Activated naive CD4-positive, alpha-beta T cell treated with anti-CD3 and anti-CD28 coated beads, Interleukin-2, amount 50 U/mL, for 72 hours (primary cell): ENCODE results near the gene CNTLN. TPM values are rescaled to one million over a fixed set of nuclear protein-coding genes. Genes with fewer than 3 reads are reported as not detected.
"Not testable (repeated sequence)": the region's sequence is repeated elsewhere in the genome, so short reads cannot be mapped to it uniquely, and the experiment has no call there.

Experiments used
- ATAC-seq, 2 donors: fragments of 150-1000 bp; cut with Tn5 transposase; 2 replicates each; pipeline ENCODE4 v1.10.0; 2021; ENCODE audit warnings: mild to moderate bottlenecking in 2 of 2, moderate library complexity in 2 of 2
- DNase-seq, 2 donors: peaks; one replicate each; pipeline ENCODE4 v3.0.0; 2021 to 2022; ENCODE audit warnings: low spot score in 2 of 2
- H3K27ac Mint-ChIP-seq, 2 donors: one replicate each; pipeline ENCODE4 v1.8.0; 2022; ENCODE audit warnings: mild to moderate bottlenecking in 2 of 2, mixed read lengths in 2 of 2
- H3K36me3 Mint-ChIP-seq, 2 donors: one replicate each; pipeline ENCODE4 v1.8.0; 2022; ENCODE audit warnings: mixed read lengths in 2 of 2
- H3K9me3 Mint-ChIP-seq, 2 donors: one replicate each; pipeline ENCODE4 v1.8.0; 2022; ENCODE audit warnings: mixed read lengths in 2 of 2
- total RNA-seq, 2 donors: library from RNA; stranded (reverse); gene quantifications; one replicate each; pipeline ENCODE4 v1.2.3, GENCODE V29; 2022

Gene CNTLN
- total RNA-seq, 2 donors from 2014 or later, result 0.75 to 0.91 TPM

DNA sequence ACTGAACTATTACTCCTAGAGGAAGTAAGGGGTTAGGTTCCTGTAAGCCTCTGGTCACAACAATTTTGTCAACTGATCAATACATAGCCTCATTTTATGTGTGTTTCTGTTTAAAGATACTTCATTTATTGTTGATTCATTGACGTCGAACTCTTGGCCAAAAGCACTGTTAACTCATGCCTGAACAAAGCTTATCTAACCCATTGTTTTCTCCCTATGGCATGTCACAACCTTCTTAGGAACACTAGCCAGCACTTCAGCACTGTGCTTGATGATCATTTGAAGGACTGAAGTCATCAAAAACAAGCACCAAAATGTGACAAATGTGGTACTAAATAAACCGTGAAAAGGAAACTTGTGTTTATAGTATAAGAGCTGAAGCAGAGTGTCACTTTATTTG is 13.5 kb downstream of the CNTLN start:
- ATAC-seq (no peak), DNase-seq (no peak)
- no peak overlapping the region for H3K27ac Mint-ChIP-seq
- H3K36me3 Mint-ChIP-seq, result peaks cover 0 to 17% of the 10 kb centered on the region in 2 donors
- peaks cover 26 to 32% of the 10 kb centered on the region in 2 donors for H3K9me3 Mint-ChIP-seq

DNA sequence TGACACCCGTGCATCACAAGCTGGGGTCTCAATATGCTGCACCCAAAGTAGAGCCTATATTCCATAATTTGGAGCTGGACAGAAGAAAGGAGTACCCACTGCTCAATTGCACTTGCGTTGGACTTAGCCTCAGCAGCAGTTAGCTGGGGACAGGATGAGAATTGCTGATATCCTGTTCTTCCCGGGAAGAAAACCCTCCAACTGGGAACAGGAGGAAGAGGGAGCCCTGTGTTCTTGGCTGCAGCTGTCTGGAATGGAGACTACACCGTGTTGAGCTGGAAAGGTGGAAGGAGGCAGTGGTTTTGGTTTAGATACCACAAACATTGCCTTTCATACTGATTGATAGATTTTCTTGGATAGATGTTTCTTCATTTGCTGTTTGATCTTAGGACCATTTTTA is 24.6 kb downstream of the CNTLN start:
- DNase-seq (no peak), ATAC-seq (no peak)
- peaks cover 4 to 6% of the 10 kb centered on the region in 2 donors for H3K9me3 Mint-ChIP-seq
- no peak overlapping the region for H3K27ac Mint-ChIP-seq
- H3K36me3 Mint-ChIP-seq, result no peaks in the 10 kb centered on the region

DNA sequence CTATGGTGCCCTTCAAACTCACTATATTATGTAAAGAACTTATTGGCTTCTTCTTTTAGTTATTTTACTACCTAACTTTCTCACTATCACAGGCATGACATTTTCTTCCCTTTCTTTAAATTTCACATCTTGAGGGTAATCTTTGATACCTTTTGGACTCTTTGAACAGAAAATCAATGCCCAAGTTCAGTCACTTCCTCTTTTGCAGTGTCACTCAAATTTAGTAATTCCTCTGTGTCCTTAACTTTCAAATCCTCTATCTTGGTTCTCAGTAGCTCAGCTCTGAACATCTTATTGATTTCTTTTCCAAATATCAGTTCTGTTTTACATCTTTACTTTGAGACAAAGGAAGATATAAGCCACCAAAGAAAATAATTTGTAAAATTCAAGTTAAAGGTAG is 25.5 kb downstream of the CNTLN start:
- ATAC-seq (no peak), DNase-seq (no peak)
- Mint-ChIP-seq H3K36me3 (no peaks in the 10 kb centered on the region), H3K27ac (no peak overlapping the region), H3K9me3 (peaks cover 6 to 7% of the 10 kb centered on the region in 2 donors)

DNA sequence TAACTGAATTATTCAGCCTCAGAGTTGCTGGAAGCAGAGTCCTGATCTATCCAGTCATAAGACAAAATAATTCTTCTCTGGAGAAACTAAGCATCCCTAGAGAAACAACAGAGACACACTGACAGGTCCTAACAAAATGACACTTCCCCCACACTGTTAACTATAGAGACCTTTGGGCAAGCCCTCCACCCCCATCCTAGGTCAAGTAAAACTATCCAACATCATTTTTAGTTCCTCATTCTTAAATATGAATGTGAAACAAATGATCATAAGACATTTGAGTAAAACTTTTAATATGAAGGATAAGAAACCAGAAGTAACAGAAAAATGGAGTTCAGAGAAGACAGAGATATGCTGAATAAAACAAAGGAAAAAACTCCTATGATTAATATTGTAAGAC is 30.9 kb downstream of the CNTLN start:
- Mint-ChIP-seq H3K9me3 (peaks cover 13 to 14% of the 10 kb centered on the region in 2 donors), H3K27ac (peak overlapping the region in 1 of 2 donors; percentile 46)
- DNase-seq, result no peak

DNA sequence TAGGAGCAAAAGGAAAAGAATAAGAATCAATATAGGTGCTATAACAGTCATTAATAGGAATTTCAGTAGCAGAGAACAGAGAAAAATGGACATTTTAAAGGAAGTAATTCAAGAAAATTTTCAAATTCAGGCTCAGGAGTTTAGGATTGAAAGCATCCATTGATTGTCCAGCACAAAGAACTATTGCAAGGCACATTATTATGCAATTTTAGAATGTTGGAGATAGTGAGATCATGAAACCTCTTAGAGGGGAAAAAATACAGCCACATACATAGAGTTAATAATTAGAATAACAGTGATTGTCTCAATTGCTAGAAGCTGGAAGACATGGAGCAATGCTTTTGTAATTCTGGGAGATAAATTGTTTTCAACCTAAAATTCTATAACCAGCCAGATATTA is 31.5 kb downstream of the CNTLN start:
- DNase-seq (no peak), ATAC-seq (no peak)
- H3K9me3 Mint-ChIP-seq, result peaks cover 14 to 17% of the 10 kb centered on the region in 2 donors
- H3K27ac Mint-ChIP-seq, result no peak overlapping the region
- H3K36me3 Mint-ChIP-seq, result no peaks in the 10 kb centered on the region

More for the DNA sequence above, 30.9 kb downstream of the CNTLN start:
- no peaks in the 10 kb centered on the region for H3K36me3 Mint-ChIP-seq
- ATAC-seq, result no peak

DNA sequence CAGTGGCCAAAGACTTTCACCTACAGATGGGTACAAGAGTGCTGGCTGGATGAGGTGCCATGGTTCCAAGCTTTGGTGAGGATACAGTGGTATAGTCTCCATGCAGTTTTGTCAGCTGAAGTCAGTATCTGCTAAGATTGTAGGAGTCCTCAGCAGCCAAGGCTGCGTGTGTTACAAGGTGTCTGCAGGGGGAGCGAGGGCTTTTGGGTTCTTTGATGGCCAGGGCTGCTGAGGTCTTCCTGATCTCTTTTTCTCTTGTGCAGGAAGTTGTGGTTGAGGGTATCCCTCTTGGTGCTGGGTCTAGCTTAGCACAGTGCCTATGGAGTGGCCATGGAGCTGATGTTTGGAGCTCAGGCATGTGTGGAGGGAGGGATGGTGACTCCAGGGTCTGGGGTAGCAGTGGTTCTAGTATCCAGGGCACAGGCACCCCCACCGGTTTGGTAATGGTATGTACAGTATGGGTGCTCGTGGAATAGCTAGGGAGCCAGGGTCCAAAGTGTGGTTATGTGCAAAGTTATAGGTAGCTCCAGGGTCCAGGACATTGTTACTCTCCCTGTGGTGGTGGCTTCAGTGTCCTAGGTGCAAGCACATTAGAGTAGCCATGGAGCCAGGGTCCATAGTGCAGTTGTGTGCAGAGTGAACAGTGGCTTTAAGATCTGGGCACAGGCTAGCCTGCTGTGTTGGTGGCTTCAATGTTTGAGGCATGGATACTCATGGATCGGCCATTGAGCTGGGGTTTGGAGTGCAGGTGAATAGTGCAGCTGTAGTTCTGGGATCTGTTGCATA is 36.7 kb downstream of the CNTLN start:
- peaks cover 3 to 27% of the 10 kb centered on the region in 2 donors for H3K9me3 Mint-ChIP-seq
- H3K27ac Mint-ChIP-seq, result no peak overlapping the region
- no peaks in the 10 kb centered on the region for H3K36me3 Mint-ChIP-seq
- no peak for ATAC-seq
- no peak for DNase-seq

DNA sequence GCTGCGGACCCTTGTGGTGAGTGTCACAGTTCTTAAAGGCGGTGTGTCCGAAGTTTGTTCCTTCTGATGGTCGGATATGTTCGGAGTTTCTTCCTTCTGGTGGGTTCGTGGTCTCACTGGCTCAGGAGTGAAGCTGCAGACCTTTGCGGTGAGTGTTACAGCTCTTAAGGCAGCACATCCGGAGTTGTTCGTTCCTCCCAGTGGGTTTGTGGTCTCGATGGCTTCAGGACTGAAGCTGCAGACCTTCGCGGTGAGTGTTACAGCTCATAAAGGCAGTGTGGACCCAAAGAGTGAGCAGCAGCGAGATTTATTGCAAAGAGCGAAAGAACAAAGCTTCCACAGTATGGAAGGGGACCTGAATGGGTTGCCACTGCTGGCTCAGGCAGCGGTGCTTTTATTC is 42.7 kb downstream of the CNTLN start:
- ATAC-seq, H3K27ac Mint-ChIP-seq, DNase-seq: not testable (repeated sequence)
- Mint-ChIP-seq H3K9me3 (peaks cover 12 to 13% of the 10 kb centered on the region in 2 donors), H3K36me3 (peaks cover 12 to 13% of the 10 kb centered on the region in 2 donors)

DNA sequence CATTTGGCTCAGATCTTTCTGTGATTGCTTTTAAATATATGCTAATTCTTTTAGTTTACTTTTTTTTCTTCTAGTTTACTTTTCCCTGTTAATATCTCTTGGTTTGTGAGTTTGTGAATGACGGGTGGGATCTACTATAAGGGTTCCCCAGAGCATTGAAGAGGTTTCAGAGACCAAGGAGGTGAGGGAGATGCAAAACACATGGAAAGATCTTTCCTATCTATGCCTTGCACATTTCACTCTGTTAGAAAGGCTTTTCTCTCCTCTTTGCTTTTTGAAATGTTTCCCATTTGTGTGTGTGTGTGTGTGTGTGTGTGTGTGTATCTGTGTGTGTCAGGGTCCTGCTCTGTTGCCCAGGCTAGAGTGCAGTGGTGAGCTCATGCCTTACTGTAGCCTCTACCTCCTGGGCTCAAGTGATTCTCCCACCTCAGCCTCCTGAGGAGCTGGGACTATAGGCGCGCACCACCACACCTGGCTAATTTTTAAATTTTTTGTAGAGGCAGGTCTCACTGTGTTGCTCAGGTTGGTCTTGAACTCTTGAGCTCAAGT is 50.7 kb downstream of the CNTLN start:
- Mint-ChIP-seq H3K27ac (no peak overlapping the region), H3K36me3 (no peaks in the 10 kb centered on the region), H3K9me3 (peaks cover 9 to 22% of the 10 kb centered on the region in 2 donors)
- DNase-seq (no peak), ATAC-seq (no peak)

DNA sequence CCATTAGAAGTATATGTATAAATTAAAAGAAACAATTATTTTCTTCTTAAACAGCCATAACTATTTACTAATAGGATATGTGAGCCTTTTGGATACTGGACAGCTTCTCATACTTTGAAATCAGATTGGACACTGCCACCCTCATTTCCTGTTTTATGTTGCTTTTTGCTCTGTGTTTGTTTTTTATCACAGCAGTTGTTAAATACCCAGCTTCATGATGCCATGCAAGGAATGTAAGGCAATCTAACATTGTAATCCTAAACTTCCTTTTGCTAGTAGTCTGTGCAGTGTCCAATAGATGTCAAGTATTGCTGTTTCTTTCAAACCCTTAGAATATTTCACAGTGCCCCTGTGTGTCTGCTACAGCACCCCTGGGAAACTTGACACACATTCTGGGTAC is 56.2 kb downstream of the CNTLN start:
- H3K9me3 Mint-ChIP-seq, result peaks cover 0 to 4% of the 10 kb centered on the region in 2 donors
- no peak overlapping the region for H3K27ac Mint-ChIP-seq
- no peaks in the 10 kb centered on the region for H3K36me3 Mint-ChIP-seq
- DNase-seq (no peak), ATAC-seq (no peak)

DNA sequence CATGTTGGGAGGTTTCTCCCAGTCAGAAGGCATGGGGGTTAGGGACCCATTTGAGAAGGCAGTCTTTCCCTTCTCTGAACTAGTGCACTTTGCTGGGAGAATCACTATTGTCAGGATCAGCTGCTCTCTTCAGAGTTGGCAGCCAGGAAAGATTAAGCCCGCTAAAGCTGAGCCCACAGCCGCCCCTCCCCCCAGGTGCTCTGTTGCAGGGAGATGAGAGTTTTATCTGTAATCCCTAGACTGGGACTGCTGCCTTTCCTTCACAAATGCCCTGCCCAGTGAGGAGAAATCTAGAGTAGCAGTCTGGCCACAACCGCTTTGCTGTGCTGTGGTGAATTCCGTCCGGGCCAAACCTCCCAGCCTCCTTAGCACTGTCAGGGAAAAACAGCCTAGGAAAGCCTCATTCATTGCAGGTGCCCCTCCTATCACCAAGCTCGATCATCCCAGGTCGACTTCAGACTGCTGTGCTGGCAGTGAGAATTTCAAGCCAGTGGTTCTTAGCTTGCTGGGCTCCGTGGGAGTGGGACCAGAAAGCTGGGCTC is 69.8 kb downstream of the CNTLN start:
- Mint-ChIP-seq H3K27ac (no peak overlapping the region), H3K9me3 (peaks cover 29 to 35% of the 10 kb centered on the region in 2 donors), H3K36me3 (no peaks in the 10 kb centered on the region)
- DNase-seq, result no peak
- no peak for ATAC-seq

DNA sequence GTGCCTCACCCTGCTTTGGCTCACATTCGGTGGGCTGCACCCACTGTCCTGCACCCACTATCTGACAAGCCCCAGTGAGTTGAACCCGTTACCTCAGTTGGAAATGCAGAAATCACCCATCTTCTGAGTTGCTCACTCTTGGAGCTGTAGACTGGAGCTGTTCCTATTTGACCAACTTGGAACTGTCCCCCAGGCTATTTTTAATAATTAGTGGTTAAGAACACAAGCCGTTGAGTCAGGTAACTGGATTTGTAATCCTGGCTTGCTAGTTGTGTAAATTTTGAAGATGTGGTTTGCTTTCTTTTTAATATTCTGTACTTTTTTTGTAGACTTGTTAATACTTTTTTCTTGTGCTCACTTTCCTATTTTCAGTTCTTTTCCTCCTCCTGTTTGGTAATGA is 81.2 kb downstream of the CNTLN start:
- DNase-seq (no peak), ATAC-seq (no peak)
- Mint-ChIP-seq H3K27ac (no peak overlapping the region), H3K36me3 (peaks cover 0 to 16% of the 10 kb centered on the region in 2 donors), H3K9me3 (peaks cover 15 to 16% of the 10 kb centered on the region in 2 donors)

DNA sequence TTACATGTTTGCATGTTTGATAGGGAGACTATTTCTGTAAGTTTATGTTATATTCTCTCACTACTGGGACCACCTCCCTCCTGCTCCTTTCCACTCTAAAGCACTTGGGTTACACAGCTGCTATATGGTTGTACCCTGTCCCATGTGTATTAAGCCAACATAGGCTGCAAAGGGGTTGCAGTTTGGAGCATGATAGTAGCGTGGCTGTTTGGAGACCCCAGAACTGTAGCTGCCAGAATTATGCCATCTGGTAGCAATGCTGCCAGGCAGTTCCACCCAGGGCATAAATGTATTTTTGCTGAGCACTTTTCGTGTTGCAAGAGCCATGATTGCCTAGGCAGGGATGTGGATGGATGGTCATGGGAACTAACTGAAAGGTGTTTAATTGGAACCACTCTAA is 81.8 kb downstream of the CNTLN start:
- DNase-seq (no peak), ATAC-seq (no peak)
- Mint-ChIP-seq H3K36me3 (peaks cover 0 to 16% of the 10 kb centered on the region in 2 donors), H3K9me3 (peaks cover 15 to 16% of the 10 kb centered on the region in 2 donors), H3K27ac (no peak overlapping the region)

DNA sequence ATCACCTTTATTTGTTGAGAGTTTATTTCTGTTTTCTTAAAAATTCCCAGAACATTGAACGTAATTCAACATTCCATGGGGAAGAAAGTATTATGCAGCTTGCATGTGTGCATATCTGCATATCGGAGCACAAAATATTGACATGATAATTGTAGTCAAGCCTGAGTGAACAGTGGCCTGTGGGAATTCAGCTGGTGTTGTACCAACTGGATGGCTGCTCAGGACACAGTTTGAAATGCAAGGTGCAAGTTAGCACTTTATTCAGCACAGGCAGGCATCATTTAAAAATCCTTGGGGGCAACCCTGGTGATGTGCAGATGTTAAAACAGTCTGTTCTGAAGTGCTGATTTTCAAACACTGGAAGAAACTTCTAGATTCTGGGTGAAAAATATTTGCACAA is 82.4 kb downstream of the CNTLN start:
- peaks cover 0 to 16% of the 10 kb centered on the region in 2 donors for H3K36me3 Mint-ChIP-seq
- H3K9me3 Mint-ChIP-seq, result peaks cover 15 to 16% of the 10 kb centered on the region in 2 donors
- DNase-seq, result no peak
- H3K27ac Mint-ChIP-seq, result no peak overlapping the region
- ATAC-seq, result no peak

DNA sequence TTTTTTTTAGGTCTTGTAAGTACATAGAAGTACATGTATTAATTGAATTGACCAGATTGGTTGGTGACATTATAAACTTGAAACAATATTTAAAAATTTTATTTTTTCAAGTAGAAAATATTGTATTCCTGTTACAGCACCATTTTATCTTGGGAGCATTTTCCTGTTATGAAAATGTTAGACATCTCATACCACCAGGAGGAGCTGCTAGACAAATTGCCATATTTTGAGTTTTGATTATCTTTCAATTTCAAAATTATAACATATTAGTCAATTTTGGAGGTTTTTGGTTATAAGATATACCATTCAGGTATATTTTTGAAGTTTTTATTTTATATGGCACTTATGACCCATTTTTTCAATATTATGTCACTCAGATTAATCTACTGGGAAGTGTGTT is 84.4 kb downstream of the CNTLN start:
- no peak for DNase-seq
- H3K9me3 Mint-ChIP-seq, result peaks cover 4 to 10% of the 10 kb centered on the region in 2 donors
- ATAC-seq, result no peak
- H3K36me3 Mint-ChIP-seq, result peaks cover 0 to 6% of the 10 kb centered on the region in 2 donors
- H3K27ac Mint-ChIP-seq, result no peak overlapping the region

DNA sequence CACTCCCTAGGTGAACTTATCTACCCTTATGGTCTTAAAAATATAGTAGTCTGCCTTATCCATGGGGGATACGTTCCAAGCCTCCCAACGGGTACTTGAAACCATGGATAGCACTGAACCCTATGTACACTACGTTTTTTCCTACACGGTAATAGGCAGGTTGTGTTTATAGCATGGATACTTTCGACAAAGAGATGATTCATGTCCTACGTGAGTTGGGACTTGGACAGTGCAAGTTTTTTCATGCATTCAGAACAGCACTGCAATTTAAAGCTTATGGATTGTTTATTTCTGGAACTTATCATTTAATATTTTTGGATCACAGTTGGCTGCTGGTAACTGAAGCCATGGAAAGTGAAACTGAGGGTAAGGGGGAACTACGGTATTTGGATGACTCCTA is 88.1 kb downstream of the CNTLN start:
- Mint-ChIP-seq H3K27ac (no peak overlapping the region), H3K9me3 (peaks cover 0 to 4% of the 10 kb centered on the region in 2 donors), H3K36me3 (no peaks in the 10 kb centered on the region)
- ATAC-seq, result no peak
- DNase-seq, result no peak

DNA sequence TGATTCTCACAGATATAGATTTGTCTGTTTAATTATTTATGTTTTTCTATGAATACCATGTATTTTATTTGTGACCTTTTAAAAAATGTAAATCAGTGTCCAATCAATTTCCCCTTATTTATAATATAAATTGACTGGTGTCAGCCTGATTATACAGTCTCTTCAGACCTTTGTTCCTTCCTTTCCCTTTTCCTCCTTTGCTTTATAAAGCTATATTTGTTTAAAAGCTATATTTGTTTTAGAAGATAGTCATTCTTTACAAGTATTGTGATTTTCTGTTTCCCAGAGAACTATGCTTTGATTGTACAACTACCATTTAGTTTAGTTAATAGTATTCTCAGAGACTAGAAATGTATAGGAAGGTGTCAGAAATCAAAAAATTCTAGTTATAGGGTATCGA is 90.6 kb downstream of the CNTLN start:
- Mint-ChIP-seq H3K36me3 (no peaks in the 10 kb centered on the region), H3K27ac (no peak overlapping the region), H3K9me3 (peaks cover 8 to 12% of the 10 kb centered on the region in 2 donors)
- ATAC-seq (no peak), DNase-seq (no peak)

DNA sequence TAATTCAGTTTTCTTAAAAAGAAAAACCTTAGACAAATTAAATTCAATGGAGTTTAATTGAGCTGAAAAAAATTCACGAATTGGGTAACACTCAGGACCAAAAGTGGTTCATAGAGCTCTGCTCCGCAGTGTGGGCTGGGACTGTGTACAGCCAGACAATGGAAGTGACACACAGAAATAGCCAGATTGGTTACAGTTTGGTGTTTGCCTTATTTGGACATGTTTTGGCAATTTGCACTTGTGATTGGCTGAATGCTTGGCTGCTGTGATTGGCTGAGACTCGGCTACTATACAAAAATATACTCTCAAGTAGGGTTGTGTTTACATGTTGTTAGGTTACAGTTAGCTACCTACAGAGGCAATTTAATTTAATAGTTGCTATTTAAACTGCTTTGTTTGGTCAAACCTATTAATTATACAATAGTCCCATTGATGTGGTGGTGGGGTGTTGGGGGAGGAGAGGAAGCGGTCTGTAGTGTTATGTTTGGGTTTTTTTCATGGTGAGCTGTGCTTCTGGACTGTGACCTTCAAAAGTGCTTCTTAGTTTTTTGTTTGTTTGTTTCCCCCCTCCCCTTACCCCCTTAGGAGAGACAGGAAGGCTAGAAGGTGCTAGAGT is 95.2 kb downstream of the CNTLN start:
- no peak for ATAC-seq
- Mint-ChIP-seq H3K9me3 (peaks cover 8 to 14% of the 10 kb centered on the region in 2 donors), H3K36me3 (no peaks in the 10 kb centered on the region), H3K27ac (no peak overlapping the region)
- DNase-seq, result no peak
